GM10248 (cell line): ENCODE results near the gene DEGS2.

ENCODE experiments used
- CTCF ChIA-PET: fragments of 300-600 bp; sonication (Branson Sonifier 250); formaldehyde crosslinking; extraction: SDS; loops from one replicate; lab custom pipeline; 2021; ENCODE audit warnings: antibody characterized with exemption; lab: Yijun Ruan, JAX
- POLR2A ChIA-PET: fragments of 350-650 bp; sonication (Branson Sonifier 250); formaldehyde crosslinking; extraction: SDS; loops from one replicate; lab custom pipeline; 2020; ENCODE audit warnings: antibody characterized with exemption; lab: Yijun Ruan, JAX
- DNase-seq: peaks from one replicate; pipeline ENCODE4 v3.0.0; 2012; ENCODE audit errors: extremely low spot score
- CTCF ChIP-seq: IDR thresholded peaks from 2 replicates; pipeline ENCODE4 v1.5.1; 2012; ENCODE audit warnings: mild to moderate bottlenecking, low read depth; ENCODE audit errors: extremely low read depth, missing control alignments, control extremely low read depth

DEGS2 gene

GRCh38 chr14:100119251-100119650 is 40.2 kb downstream of the DEGS2 start:
- POLR2A ChIA-PET, result interaction anchor here (0.6 kb wide), 1 partner anchor 17 kb away, joined by 3 read pairs; no protein-coding TSS in a partner anchor
- no peak for TF ChIP-seq CTCF

GRCh38 chr14:100118396-100119011 is 40.9 kb downstream of the DEGS2 start:
- POLR2A ChIA-PET, result interaction anchor here (0.6 kb wide), 1 partner anchor 16 kb away, joined by 3 read pairs; no protein-coding TSS in a partner anchor
- no peak for TF ChIP-seq CTCF
- CTCF ChIA-PET, result interaction anchor here (1.1 to 21.1 kb wide), 4 partner anchors 10 to 137 kb away, joined by 3 to 336 read pairs (median 22); partner anchors contain the start of gene EVL
- no peak for DNase-seq

More at GRCh38 chr14:100119251-100119650, 40.2 kb downstream of the DEGS2 start:
- CTCF ChIA-PET, result interaction anchor here (1.1 to 21.1 kb wide), 3 partner anchors 11 to 138 kb away, joined by 3 to 336 read pairs (median 33); partner anchors contain the start of gene EVL
- no peak for DNase-seq

GRCh38 chr14:100117633-100118395 is 41.6 kb downstream of the DEGS2 start:
- ChIA-PET CTCF (interaction anchor here (1.7 to 21.1 kb wide), 4 partner anchors 10 to 75 kb away, joined by 4 to 336 read pairs (median 22); partner anchors contain the start of gene EVL), POLR2A (no interaction called here)
- DNase-seq, result no peak
- TF ChIP-seq CTCF, result no peak

- CTCF ChIA-PET, result interaction anchor here (1.0 to 21.1 kb wide), 5 partner anchors 9 to 134 kb away, joined by 3 to 336 read pairs (median 10); partner anchors contain the start of gene EVL
- DNase-seq, result no peak
- POLR2A ChIA-PET, result no interaction called here
- TF ChIP-seq CTCF, result no peak
Measured at GRCh38 chr14:100117026-100117425, 42.4 kb downstream of the DEGS2 start.

- CTCF ChIA-PET, result interaction anchor here (0.9 to 21.1 kb wide), 7 partner anchors 8 to 146 kb away, joined by 3 to 336 read pairs (median 4); partner anchors contain the start of gene EVL
- POLR2A ChIA-PET, result no interaction called here
- no peak for DNase-seq
- TF ChIP-seq CTCF, result no peak
Measured at GRCh38 chr14:100116134-100116533, 43.3 kb downstream of the DEGS2 start.

GRCh38 chr14:100115726-100116125 is 43.7 kb downstream of the DEGS2 start:
- POLR2A ChIA-PET, result no interaction called here
- no peak for TF ChIP-seq CTCF
- no peak for DNase-seq
- CTCF ChIA-PET, result interaction anchor here (0.7 to 21.1 kb wide), 6 partner anchors 11 to 146 kb away, joined by 3 to 336 read pairs (median 4); partner anchors contain the start of gene EVL
